ENCODE data around the gene PPFIA1.

The PPFIA1 gene

GRCh38 chr11:70341881-70342429 is 71.5 kb downstream of the PPFIA1 start:
- Histone ChIP-seq H3K36me3 (ENCODE audit: insufficient read depth, low read length) (peaks cover 63% of the 10 kb centered on the region), H3K9me3 (ENCODE audit: low read depth, low read length) (no peaks in the 10 kb centered on the region), H3K27ac (no peak overlapping the region), H3K4me3 (no peak overlapping the region), H3K9ac (ENCODE audit: insufficient read length) (no peak overlapping the region)
- no peak for DNase-seq (ENCODE audit: low read depth, low spot score)
- no peak for TF ChIP-seq POLR2AphosphoS5 (IDR thresholded peaks at IDR 0.05; ENCODE audit: borderline replicate concordance, low read depth, low read length)
- TF ChIP-seq EZH2 (IDR thresholded peaks at IDR 0.05): no peak
- no peak for TF ChIP-seq FOXP2 (optimal IDR thresholded peaks at IDR 0.05; ENCODE audit: control extremely low read depth, extremely low read length, insufficient read depth)

- Histone ChIP-seq H3K27ac (no peak overlapping the region), H3K9ac (ENCODE audit: insufficient read length) (no peak overlapping the region), H3K4me3 (no peak overlapping the region), H3K36me3 (ENCODE audit: insufficient read depth, low read length) (peaks cover 60% of the 10 kb centered on the region), H3K9me3 (ENCODE audit: low read depth, low read length) (no peaks in the 10 kb centered on the region)
- DNase-seq (ENCODE audit: low read depth, low spot score): no peak
- no peak for TF ChIP-seq FOXP2 (optimal IDR thresholded peaks at IDR 0.05; ENCODE audit: control extremely low read depth, extremely low read length, insufficient read depth)
- TF ChIP-seq EZH2 (IDR thresholded peaks at IDR 0.05): no peak
- no peak for TF ChIP-seq POLR2AphosphoS5 (IDR thresholded peaks at IDR 0.05; ENCODE audit: borderline replicate concordance, low read depth, low read length)
Observed at GRCh38 chr11:70343636-70344035, 73.1 kb downstream of the PPFIA1 start.

GRCh38 chr11:70348191-70348590 is 77.7 kb downstream of the PPFIA1 start:
- no peak for DNase-seq (ENCODE audit: low read depth, low spot score)
- H3K9me3 ChIP-seq (ENCODE audit: low read depth, low read length): no peaks in the 10 kb centered on the region
- H3K9ac ChIP-seq (ENCODE audit: insufficient read length): no peak overlapping the region
- TF ChIP-seq POLR2AphosphoS5 (IDR thresholded peaks at IDR 0.05; ENCODE audit: borderline replicate concordance, low read depth, low read length): no peak
- no peak for TF ChIP-seq EZH2 (IDR thresholded peaks at IDR 0.05)
- TF ChIP-seq FOXP2 (optimal IDR thresholded peaks at IDR 0.05; ENCODE audit: control extremely low read depth, extremely low read length, insufficient read depth): no peak
- no peak overlapping the region for H3K27ac ChIP-seq
- peaks cover 59% of the 10 kb centered on the region for H3K36me3 ChIP-seq (ENCODE audit: insufficient read depth, low read length)
- no peak overlapping the region for H3K4me3 ChIP-seq

- H3K27ac ChIP-seq: no peak overlapping the region
- no peak for TF ChIP-seq EZH2 (IDR thresholded peaks at IDR 0.05)
- no peak for TF ChIP-seq FOXP2 (optimal IDR thresholded peaks at IDR 0.05; ENCODE audit: control extremely low read depth, extremely low read length, insufficient read depth)
- no peak for TF ChIP-seq POLR2AphosphoS5 (IDR thresholded peaks at IDR 0.05; ENCODE audit: borderline replicate concordance, low read depth, low read length)
- peaks cover 59% of the 10 kb centered on the region for H3K36me3 ChIP-seq (ENCODE audit: insufficient read depth, low read length)
- no peaks in the 10 kb centered on the region for H3K9me3 ChIP-seq (ENCODE audit: low read depth, low read length)
- H3K4me3 ChIP-seq: no peak overlapping the region
- no peak overlapping the region for H3K9ac ChIP-seq (ENCODE audit: insufficient read length)
- no peak for DNase-seq (ENCODE audit: low read depth, low spot score)
Observed at GRCh38 chr11:70348608-70349007, 78.1 kb downstream of the PPFIA1 start.

- Histone ChIP-seq H3K36me3 (ENCODE audit: insufficient read depth, low read length) (peaks cover 74% of the 10 kb centered on the region), H3K4me3 (no peak overlapping the region)
- TF ChIP-seq EZH2 (IDR thresholded peaks at IDR 0.05) (no peak), POLR2AphosphoS5 (IDR thresholded peaks at IDR 0.05; ENCODE audit: borderline replicate concordance, low read depth, low read length) (no peak), FOXP2 (optimal IDR thresholded peaks at IDR 0.05; ENCODE audit: control extremely low read depth, extremely low read length, insufficient read depth) (no peak)
Observed at GRCh38 chr11:70351646-70352045, 81.2 kb downstream of the PPFIA1 start.

GRCh38 chr11:70352100-70352499 is 81.6 kb downstream of the PPFIA1 start:
- H3K9me3 ChIP-seq (ENCODE audit: low read depth, low read length): no peaks in the 10 kb centered on the region
- H3K27ac ChIP-seq: no peak overlapping the region
- H3K4me3 ChIP-seq: no peak overlapping the region
- TF ChIP-seq FOXP2 (optimal IDR thresholded peaks at IDR 0.05; ENCODE audit: control extremely low read depth, extremely low read length, insufficient read depth) (no peak), EZH2 (IDR thresholded peaks at IDR 0.05) (no peak), POLR2AphosphoS5 (IDR thresholded peaks at IDR 0.05; ENCODE audit: borderline replicate concordance, low read depth, low read length) (no peak)
- H3K9ac ChIP-seq (ENCODE audit: insufficient read length): no peak overlapping the region
- no peak for DNase-seq (ENCODE audit: low read depth, low spot score)
- H3K36me3 ChIP-seq (ENCODE audit: insufficient read depth, low read length): peaks cover 76% of the 10 kb centered on the region

More at GRCh38 chr11:70351646-70352045, 81.2 kb downstream of the PPFIA1 start:
- Histone ChIP-seq H3K9ac (ENCODE audit: insufficient read length) (no peak overlapping the region), H3K27ac (no peak overlapping the region), H3K9me3 (ENCODE audit: low read depth, low read length) (no peaks in the 10 kb centered on the region)
- no peak for DNase-seq (ENCODE audit: low read depth, low spot score)

- Histone ChIP-seq H3K36me3 (ENCODE audit: insufficient read depth, low read length) (peaks cover 76% of the 10 kb centered on the region), H3K9ac (ENCODE audit: insufficient read length) (no peak overlapping the region), H3K4me3 (no peak overlapping the region), H3K27ac (no peak overlapping the region), H3K9me3 (ENCODE audit: low read depth, low read length) (no peaks in the 10 kb centered on the region)
- no peak for DNase-seq (ENCODE audit: low read depth, low spot score)
- no peak for TF ChIP-seq FOXP2 (optimal IDR thresholded peaks at IDR 0.05; ENCODE audit: control extremely low read depth, extremely low read length, insufficient read depth)
Observed at GRCh38 chr11:70352601-70353000, 82.1 kb downstream of the PPFIA1 start.

- Histone ChIP-seq H3K4me3 (no peak overlapping the region), H3K9ac (ENCODE audit: insufficient read length) (no peak overlapping the region), H3K9me3 (ENCODE audit: low read depth, low read length) (no peaks in the 10 kb centered on the region), H3K27ac (no peak overlapping the region), H3K36me3 (ENCODE audit: insufficient read depth, low read length) (peaks cover 78% of the 10 kb centered on the region)
- no peak for TF ChIP-seq FOXP2 (optimal IDR thresholded peaks at IDR 0.05; ENCODE audit: control extremely low read depth, extremely low read length, insufficient read depth)
- no peak for TF ChIP-seq EZH2 (IDR thresholded peaks at IDR 0.05)
- no peak for TF ChIP-seq POLR2AphosphoS5 (IDR thresholded peaks at IDR 0.05; ENCODE audit: borderline replicate concordance, low read depth, low read length)
- DNase-seq (ENCODE audit: low read depth, low spot score): no peak
Observed at GRCh38 chr11:70353329-70353728, 82.8 kb downstream of the PPFIA1 start.

Measured in SK-N-MC (cell line).